Left ventricle myocardium superior (tissue), 1 donor: ENCODE data around the gene AHDC1. TPM values are rescaled to one million over a fixed set of nuclear protein-coding genes. Genes with fewer than 3 reads are reported as not detected.
A peak's percentile ranks its signal among the peaks of the same experiment; 100 is the strongest.

Experiments
- ATAC-seq: fragments of 200-7000 bp; cut with Tn5 transposase; one replicate; pipeline ENCODE4 v1.9.1; 2020; ENCODE audit warnings: mild to moderate bottlenecking, moderate library complexity
- DNase-seq: peaks from one replicate; pipeline ENCODE4 v3.0.0-alpha.2; 2020
- intact Hi-C: fragments of 100-400 bp; cut with micrococcal nuclease; formaldehyde crosslinking; loops from one replicate; pipeline ENCODE4 v1.11.0; 2022
- total RNA-seq: library from RNA; stranded (reverse); fragmentation: NEBNext Ultra II Directional; extraction: Animal tissue kit (Norgen Biotek cat#: 25700); gene quantifications from one replicate; pipeline ENCODE4 v1.2.1, GENCODE V29; 2021
- donor health status: DM: no; HTN: yes; CAD: no; lungs with severe emphysema.

Gene AHDC1
- total RNA-seq, 1 donor from 2014 or later: 42.8 TPM

- DNase-seq (peak; percentile 76), ATAC-seq (peak; percentile 26)
- intact Hi-C loops: loop anchor here (5.0 kb wide), 1 partner anchor 40 kb away; no protein-coding TSS in a partner anchor
Observed at GRCh38 chr1:27601771-27602461, 2.0 kb downstream of the AHDC1 start.

GRCh38 chr1:27601321-27601770 is 2.6 kb downstream of the AHDC1 start:
- ATAC-seq: no peak
- DNase-seq: no peak
- intact Hi-C loops: loop anchor here (5.0 kb wide), 1 partner anchor 39 kb away; no protein-coding TSS in a partner anchor

GRCh38 chr1:27600498-27601175 is 3.3 kb downstream of the AHDC1 start:
- intact Hi-C loops: loop anchor here (5.0 kb wide), 1 partner anchor 38 kb away; no protein-coding TSS in a partner anchor
- ATAC-seq (no peak), DNase-seq (no peak)

GRCh38 chr1:27599605-27600497 is 4.1 kb downstream of the AHDC1 start:
- DNase-seq: no peak
- no peak for ATAC-seq
- intact Hi-C loops: loop anchor here (5.0 kb wide), 1 partner anchor 38 kb away; no protein-coding TSS in a partner anchor

GRCh38 chr1:27598902-27599528 is 4.9 kb downstream of the AHDC1 start:
- intact Hi-C loops: no loop called here
- peak; percentile 69 for DNase-seq
- ATAC-seq: peak; percentile 43

- intact Hi-C loops: no loop called here
- DNase-seq (peak; percentile 75), ATAC-seq (peak; percentile 16)
Observed at GRCh38 chr1:27598295-27598687, 5.7 kb downstream of the AHDC1 start.

GRCh38 chr1:27597516-27598294 is 6.2 kb downstream of the AHDC1 start:
- intact Hi-C loops: no loop called here
- ATAC-seq: no peak
- no peak for DNase-seq

GRCh38 chr1:27596986-27597385 is 7.0 kb downstream of the AHDC1 start:
- ATAC-seq (no peak), DNase-seq (no peak)
- intact Hi-C loops: no loop called here

GRCh38 chr1:27596261-27596660 is 7.7 kb downstream of the AHDC1 start:
- intact Hi-C loops: no loop called here
- ATAC-seq (peak; percentile 0), DNase-seq (no peak)

- intact Hi-C loops: no loop called here
- ATAC-seq: no peak
Observed at GRCh38 chr1:27595597-27595996, 8.3 kb downstream of the AHDC1 start.

GRCh38 chr1:27594564-27595510 is 9.1 kb downstream of the AHDC1 start:
- ATAC-seq (no peak), DNase-seq (no peak)
- intact Hi-C loops: no loop called here

More at GRCh38 chr1:27595597-27595996, 8.3 kb downstream of the AHDC1 start:
- no peak for DNase-seq

GRCh38 chr1:27593678-27594563 is 10.0 kb downstream of the AHDC1 start:
- no peak for ATAC-seq
- intact Hi-C loops: no loop called here
- DNase-seq: no peak

GRCh38 chr1:27592931-27593677 is 10.8 kb downstream of the AHDC1 start:
- ATAC-seq: peak; percentile 32
- DNase-seq: peak; percentile 65
- intact Hi-C loops: no loop called here

GRCh38 chr1:27592232-27592930 is 11.6 kb downstream of the AHDC1 start:
- intact Hi-C loops: no loop called here
- ATAC-seq: no peak

GRCh38 chr1:27591622-27592021 is 12.3 kb downstream of the AHDC1 start:
- no peak for ATAC-seq
- intact Hi-C loops: no loop called here
- DNase-seq: no peak

More at GRCh38 chr1:27592232-27592930, 11.6 kb downstream of the AHDC1 start:
- DNase-seq: no peak
